HG03025 (cell line): ENCODE data around the gene PLEKHH3.
"Not testable (repeated sequence)": the region's sequence is repeated elsewhere in the genome, so short reads cannot be mapped to it uniquely, and the experiment has no call there.

Experiments used
- ATAC-seq: cut with Tn5 transposase; IDR thresholded peaks from one replicate; pipeline ENCODE4 v1.9.1; 2021; ENCODE audit warnings: mild to moderate bottlenecking, moderate library complexity; ENCODE audit not compliant: unreplicated experiment, low FRiP score

PLEKHH3 gene

DNA sequence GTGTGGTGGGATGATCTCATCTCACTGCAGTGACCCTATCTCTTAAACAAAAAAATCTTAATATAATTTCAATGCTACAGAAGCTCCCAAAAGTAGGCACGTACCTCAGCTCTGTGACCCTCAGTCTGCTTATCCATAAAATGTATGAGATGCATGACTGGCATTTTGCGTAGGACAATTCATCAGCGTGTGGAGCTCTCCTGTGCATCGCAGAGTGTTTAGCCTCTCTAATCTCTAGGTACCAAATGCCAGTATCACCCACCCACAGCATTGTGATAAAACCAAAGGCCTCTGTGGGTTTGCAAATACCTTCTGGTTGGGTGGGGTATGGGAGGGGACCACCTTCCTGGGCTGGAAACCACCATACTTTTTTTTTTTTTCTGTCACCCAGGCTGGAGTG lies 36.7 kb downstream of the PLEKHH3 start:
- no peak for ATAC-seq

DNA sequence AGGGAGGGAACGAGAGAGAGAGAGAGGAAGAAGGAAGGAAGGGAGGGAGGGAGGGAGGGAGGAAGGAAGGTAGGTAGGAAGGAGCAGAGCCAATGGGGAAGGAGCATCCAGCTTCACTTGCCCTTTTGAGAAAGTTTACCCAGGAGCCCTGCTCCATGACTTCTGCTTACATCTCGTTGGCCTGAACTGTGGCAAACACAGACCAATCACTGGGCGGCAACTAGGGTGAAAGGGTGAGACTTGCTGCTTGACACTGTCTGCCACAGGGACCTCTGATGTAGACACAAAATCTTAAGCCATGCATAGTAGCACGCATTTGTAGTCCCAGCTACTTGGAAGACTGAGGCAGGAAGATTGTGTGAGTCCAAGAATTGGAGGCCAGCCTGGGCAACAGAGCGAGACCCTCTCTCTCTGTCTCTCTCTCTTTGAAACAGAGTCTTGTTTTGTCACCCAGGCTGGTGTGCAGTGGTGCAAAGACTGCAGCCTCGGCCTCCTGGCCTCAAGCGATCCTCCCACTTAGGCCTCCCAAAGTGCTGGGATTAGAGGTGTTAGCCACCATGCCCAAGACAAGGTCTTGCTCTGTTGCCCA lies 37.2 kb downstream of the PLEKHH3 start:
- ATAC-seq = no peak

DNA sequence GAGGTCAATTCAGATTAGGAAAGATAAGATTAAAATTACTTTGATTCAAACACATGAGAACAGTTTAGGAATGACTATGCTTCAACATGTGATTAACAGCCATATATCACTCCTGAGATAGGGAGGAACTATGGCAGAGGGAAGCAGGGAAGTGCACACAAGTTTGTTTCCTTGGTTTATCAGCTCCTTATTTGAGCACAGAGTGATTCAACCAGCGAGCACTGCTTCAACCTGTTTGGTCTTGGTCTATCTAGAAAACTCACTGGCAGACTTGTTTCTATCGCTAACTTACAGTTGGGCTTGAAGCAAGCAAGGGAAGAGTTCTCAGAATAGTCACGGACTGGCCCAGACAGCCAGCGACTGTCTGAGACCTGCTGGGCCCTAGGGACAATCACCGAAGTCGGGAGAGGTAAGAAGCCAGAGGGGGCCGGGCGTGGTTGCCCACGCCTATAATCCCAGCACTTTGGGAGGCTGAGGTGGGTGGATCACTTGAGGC lies 43.8 kb downstream of the PLEKHH3 start:
- ATAC-seq = no peak

DNA sequence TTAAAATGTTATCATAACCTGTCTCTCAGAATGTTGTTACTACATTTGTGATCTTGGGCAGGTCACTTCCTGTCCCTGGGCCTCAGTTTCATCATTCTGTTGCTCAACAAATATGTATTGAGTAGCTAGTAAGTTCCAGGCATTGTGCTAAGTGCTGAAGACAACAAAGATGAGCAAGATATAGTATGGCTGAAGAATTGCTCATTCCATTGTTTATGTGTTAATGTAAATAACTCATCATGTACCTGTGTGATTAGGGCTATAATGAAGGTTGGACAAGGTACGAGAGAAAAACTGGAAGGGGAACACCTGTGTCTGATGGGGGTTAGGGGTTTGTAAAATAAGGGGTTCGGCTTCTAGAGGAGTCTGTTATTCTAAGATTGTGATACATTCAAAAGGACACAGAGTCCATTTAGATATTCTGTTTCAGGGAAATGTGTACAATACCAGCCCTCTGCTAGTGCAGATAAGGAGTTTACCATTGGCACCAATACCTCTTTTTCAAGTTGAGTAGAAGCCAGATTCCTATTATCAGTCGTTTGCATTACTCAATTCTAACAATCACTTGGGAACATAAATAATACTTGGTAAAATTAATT lies 47.3 kb downstream of the PLEKHH3 start:
- ATAC-seq = no peak

DNA sequence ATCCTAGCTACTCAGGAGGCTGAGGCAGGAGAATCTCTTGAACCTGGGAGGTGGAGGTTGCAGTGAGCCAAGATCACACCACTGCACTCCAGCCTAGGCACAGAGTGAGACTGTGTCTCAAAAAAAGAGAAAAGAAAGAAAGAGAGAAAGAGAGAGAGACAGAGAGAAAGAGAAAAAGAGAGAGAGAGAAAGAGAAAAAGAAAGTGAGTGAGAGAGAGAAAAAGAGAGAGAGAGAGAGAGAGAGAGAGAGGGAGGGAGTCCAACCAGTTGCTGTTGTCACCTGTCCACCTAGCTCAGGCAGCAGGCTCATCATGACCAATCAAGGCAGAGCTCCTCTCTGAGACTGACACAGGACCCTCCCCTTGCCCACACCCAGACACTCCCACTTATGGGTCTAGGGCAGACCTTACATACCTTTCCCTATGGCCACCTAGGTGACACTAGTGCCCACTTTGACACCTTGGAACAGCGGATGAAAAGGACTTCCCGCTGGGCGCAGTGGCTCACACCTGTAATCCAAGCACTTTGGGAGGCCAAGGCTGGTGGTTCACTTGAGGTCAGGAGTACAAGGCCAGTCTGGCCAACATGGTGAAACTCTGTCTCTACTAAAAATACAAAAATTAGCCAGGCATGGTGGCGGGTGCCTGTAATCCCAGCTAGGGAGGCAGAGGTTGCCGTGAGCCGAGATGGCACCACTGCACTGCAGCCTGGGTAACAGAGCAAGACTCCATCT lies 49.6 kb downstream of the PLEKHH3 start:
- not testable (repeated sequence) for ATAC-seq

DNA sequence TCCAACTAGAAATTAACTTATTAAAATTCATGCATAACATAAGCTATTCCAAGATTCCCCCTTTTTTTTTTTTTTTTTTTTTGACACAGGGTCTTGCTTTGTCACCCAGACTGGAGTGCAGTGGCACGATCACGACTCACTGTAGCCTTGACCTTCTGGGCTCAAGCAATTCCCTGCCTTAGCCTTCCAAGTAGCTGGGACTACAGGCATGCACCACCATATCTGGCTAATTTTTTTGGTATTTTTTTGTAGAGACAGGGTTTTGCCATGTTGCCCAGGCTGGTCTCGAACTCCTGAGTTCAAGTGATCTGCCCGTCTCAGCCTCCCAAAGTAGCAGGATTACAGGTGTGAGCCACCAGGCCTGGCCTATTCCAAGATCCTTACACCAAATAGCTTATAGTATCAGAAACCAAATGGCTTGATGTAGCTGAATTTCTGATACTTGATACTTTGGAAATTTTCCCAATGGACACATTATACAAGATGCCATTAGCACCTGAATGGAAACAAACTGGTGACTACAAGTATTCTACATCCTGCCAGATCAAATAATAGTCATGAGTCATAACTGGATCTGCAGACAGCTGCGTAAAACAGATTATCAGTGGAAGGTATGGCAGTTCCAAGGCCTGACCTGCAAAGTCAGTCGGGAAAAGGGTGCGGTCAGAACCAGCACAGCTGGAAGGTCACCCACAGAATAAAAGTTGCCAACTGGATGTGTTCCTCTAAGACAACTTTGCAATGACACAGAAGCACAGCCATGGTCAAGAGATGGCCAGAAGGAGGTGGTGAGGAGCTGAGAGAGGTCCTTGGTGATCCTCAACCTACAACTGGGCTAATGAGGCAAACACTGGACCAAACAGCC lies 52.8 kb downstream of the PLEKHH3 start:
- no peak for ATAC-seq

DNA sequence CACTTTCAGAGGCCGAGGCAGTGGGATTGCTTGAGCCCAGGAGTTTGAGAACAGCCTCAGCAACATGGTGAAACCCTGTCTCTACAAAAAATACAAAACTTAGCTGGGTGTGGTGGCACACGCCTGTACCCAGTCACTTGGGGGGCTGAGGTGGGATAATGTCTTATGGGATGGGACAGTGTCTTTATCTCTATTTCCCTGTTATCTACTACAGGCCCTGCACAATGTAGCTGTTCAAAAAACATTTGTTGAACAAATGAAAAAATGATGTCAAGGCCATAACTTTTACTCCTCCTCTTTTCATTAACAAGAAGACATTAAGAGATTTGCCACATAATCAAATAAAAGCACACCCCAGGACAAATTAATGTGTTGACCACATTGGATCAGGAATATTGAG lies 53.5 kb downstream of the PLEKHH3 start:
- no peak for ATAC-seq

DNA sequence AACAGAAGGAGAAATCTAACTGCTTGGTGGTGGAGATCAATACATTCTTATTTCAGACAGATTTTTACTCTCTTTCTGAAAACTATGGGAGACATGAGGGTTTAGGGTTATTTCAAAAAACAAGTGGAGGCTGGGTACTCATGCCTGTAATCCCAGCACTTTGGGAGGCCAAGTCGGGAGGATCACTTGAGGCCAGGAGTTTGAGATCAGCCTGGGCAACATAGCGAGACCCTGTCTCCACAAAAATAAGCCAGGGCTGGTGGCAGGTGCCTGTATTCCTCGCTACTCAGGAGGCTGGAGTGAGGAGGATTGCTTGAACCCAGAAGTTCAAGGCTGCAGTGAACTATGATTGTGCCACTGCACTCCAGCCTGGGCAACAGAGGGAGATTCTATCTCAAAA lies 54.8 kb downstream of the PLEKHH3 start:
- not testable (repeated sequence) for ATAC-seq

DNA sequence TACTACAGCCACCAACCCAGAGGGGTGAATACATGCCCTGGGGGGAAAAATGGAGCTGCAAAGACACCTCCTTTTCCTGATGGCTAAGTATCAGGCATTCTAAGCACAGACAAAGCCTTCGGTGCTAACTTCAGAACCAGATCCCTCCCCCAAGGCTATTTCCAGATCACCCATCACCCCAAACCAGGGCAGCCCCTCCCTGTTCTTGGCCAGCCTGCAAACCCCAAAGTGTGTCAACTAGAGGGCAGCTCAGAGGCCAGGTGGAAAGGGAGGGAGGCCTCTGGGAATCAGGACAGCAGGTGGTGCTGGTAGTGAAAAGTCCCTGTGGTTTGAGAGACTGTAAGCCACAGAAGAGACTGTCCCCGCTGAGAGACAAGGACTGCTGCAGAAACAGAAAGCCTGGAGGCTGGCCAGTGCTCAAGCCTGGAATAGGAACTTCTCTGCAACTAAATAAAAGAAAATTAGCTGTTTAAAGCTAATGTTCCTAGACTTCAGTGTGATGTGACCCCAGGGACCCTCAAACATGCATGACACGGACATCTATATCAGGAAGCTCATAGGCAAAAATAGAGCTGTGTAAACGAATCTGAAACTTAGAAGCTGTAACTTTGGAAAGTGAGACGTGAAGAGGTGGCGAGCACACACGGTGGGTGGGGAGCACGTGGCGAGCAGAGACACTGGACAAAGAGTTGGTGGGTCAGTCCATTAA lies 58.2 kb downstream of the PLEKHH3 start:
- ATAC-seq = peak; percentile 71

DNA sequence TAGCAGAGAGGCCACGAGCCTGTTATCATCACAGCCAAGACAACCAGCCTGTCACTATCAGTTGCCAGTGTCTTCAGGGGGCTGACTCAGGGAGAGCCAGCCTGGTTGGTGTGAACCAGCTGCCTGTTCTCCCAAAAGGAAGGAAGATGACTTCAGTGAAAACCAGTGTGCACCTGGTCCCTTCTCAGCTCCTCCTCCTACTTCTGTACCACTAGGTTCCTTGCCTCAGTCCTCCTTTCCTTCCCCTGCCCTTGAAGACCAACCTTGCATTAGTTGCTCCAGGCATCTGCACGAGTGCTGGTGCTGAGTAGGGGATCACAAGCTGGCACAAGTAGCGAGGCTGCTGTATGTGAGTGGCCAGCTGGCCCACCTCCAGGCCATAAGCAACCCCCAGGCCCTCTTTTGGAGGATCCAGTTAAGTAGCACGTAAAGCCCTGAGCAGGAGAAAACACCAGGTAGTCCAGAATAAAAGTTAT lies 58.8 kb downstream of the PLEKHH3 start:
- peak; percentile 11 for ATAC-seq
